ENCODE data around the gene MAPKAP1.

- TF ChIP-seq CTCF (IDR thresholded peaks at IDR 0.05; ENCODE audit: insufficient read depth, low read length, poor library complexity, severe bottlenecking): no peak
- TF ChIP-seq EZH2phosphoT487 (conservative IDR thresholded peaks at IDR 0.05; ENCODE audit: low read length): no peak
These were observed 126.2 kb downstream of the MAPKAP1 start for GRCh38 chr9:125580701-125581286.
